K562 (cell line): ENCODE measurements around the gene GUK1. TPM values are rescaled to one million over a fixed set of nuclear protein-coding genes. Genes with fewer than 3 reads are reported as not detected.

Experiments
- ATAC-seq: fragments of 200-7000 bp; cut with Tn5 transposase; 3 replicates; pipeline ENCODE4 v1.9.1; 2020; ENCODE audit warnings: moderate library complexity
- BruUV-seq: library from RNA; stranded (reverse); fragments of 400-500 nt; replicated peaks from 2 replicates; lab custom pipeline; 2021; lab: Mats Ljungman, UMichigan
- CTCF ChIA-PET: fragments of 300-600 bp; formaldehyde crosslinking; extraction: SDS; loops from one replicate; lab custom pipeline; 2021; ENCODE audit warnings: low intra/inter-chr PET ratio; lab: Yijun Ruan, JAX
- POLR2A ChIA-PET: fragments of 300-600, 350-650 bp; sonication (Branson Sonifier 250); formaldehyde crosslinking; extraction: SDS; loops from one replicate; lab custom pipeline; 2021; ENCODE audit warnings: antibody characterized with exemption, inconsistent platforms; lab: Yijun Ruan, JAX
- DNase-seq, 4 experiments: peaks; one replicate each; pipeline versions ENCODE4 v3.0.0 to v3.0.0-alpha.2; 2011 to 2018; ENCODE audit warnings: low spot score in 3 of 4, mixed read lengths in 3 of 4; ENCODE audit errors: extremely low read depth in 1 of 4
- FAIRE-seq: peaks from 2 replicates; lab custom pipeline; 2011; peaks lifted over from hg19 to GRCh38; lab: Jason Lieb, UNC
- H2AFZ ChIP-seq: 2 replicates; pipeline ENCODE4 v1.6.0; 2011; ENCODE audit warnings: low read depth, low read length, control low read depth, inconsistent platforms
- H3K27ac ChIP-seq: fragments of 200-600 bp; 3 replicates; pipeline ENCODE4 v1.8.0; 2011; ENCODE audit warnings: low read depth, mild to moderate bottlenecking, control low read depth, inconsistent platforms, low read length, moderate library complexity, mixed read lengths; ENCODE audit errors: extremely low read depth
- H3K27me3 ChIP-seq, 2 experiments: fragments of 300-600 bp in 1 of 2; 2 replicates in 1 of 2; 3 replicates in 1 of 2; pipeline versions ENCODE4 v1.6.0 to v1.8.0; 2011; ENCODE audit warnings: inconsistent platforms in 2 of 2, low read length in 2 of 2, mild to moderate bottlenecking in 1 of 2, mixed read lengths in 1 of 2, moderate library complexity in 1 of 2; ENCODE audit not compliant: control insufficient read depth in 2 of 2, insufficient read depth in 2 of 2
- H3K36me3 ChIP-seq: fragments of 300-600 bp; 3 replicates; pipeline ENCODE4 v1.8.0; 2011; ENCODE audit warnings: mild to moderate bottlenecking, low read length, inconsistent platforms; ENCODE audit not compliant: control insufficient read depth, insufficient read depth
- H3K4me1 ChIP-seq, 2 experiments: fragments of 200-600 bp in 1 of 2; replicated peaks in 1 of 2; 2 replicates in 1 of 2; 3 replicates in 1 of 2; pipeline versions ENCODE4 v1.5.1 to v1.8.0; 2011; ENCODE audit warnings: inconsistent platforms in 2 of 2, low read length in 2 of 2, mild to moderate bottlenecking in 1 of 2, mixed read lengths in 1 of 2, moderate library complexity in 1 of 2; ENCODE audit not compliant: control insufficient read depth in 2 of 2, insufficient read depth in 2 of 2
- H3K4me2 ChIP-seq: 2 replicates; pipeline ENCODE4 v1.6.1; 2011; ENCODE audit warnings: low read length, control low read depth, inconsistent platforms, mixed read lengths; ENCODE audit not compliant: insufficient read depth
- H3K4me3 ChIP-seq: fragments of 200-600 bp; sonication (generic), shearing (Covaris generic); 2 replicates; pipeline ENCODE4 v1.5.1; 2016; ENCODE audit warnings: control low read depth, inconsistent platforms
- H3K79me2 ChIP-seq: fragments of 200-600 bp; 3 replicates; pipeline ENCODE4 v1.8.0; 2011; ENCODE audit warnings: low read length, inconsistent platforms; ENCODE audit not compliant: control insufficient read depth, insufficient read depth
- H3K9ac ChIP-seq, 2 experiments: 2 replicates each; pipeline versions ENCODE4 v1.6.0 to v1.6.1; 2011; ENCODE audit warnings: low read depth in 2 of 2, low read length in 2 of 2, control low read depth in 1 of 2, inconsistent platforms in 1 of 2, mild to moderate bottlenecking in 1 of 2, mixed read lengths in 1 of 2; ENCODE audit not compliant: insufficient read depth in 1 of 2
- H3K9me1 ChIP-seq: one replicate; pipeline ENCODE4 v1.6.0; 2011; ENCODE audit warnings: inconsistent platforms, mild to moderate bottlenecking, low read length, moderate library complexity; ENCODE audit not compliant: control insufficient read depth, insufficient read depth
- H3K9me3 ChIP-seq: replicated peaks from 2 replicates; pipeline ENCODE4 v1.5.1; 2011; ENCODE audit warnings: low read depth, low read length, inconsistent platforms; ENCODE audit not compliant: control insufficient read depth, insufficient read depth
- H4K20me1 ChIP-seq: replicated peaks from 2 replicates; pipeline ENCODE4 v1.6.1; 2011; ENCODE audit warnings: low read length, inconsistent platforms, mixed read lengths; ENCODE audit not compliant: control insufficient read depth, insufficient read depth
- BCL6 ChIP-seq: fragments of 250-450 bp; sonication (Bioruptor Pico); IDR thresholded peaks from 2 replicates; pipeline ENCODE4 v1.4.0; 2020
- BDP1 ChIP-seq: IDR thresholded peaks from 3 replicates; pipeline ENCODE4 v1.6.1; 2011; ENCODE audit not compliant: insufficient read length, insufficient read depth
- C11orf30 ChIP-seq: fragments of 450-650 bp; IDR thresholded peaks from 2 replicates; pipeline ENCODE4 v1.6.1; 2016; ENCODE audit warnings: low read depth, mild to moderate bottlenecking
- CBFA2T3 ChIP-seq: fragments of 450-650 bp; IDR thresholded peaks from 2 replicates; pipeline ENCODE4 v1.6.1; 2017
- CTCF ChIP-seq, 3 experiments: IDR thresholded peaks in 2 of 3; conservative IDR thresholded peaks in 1 of 3; 2 replicates each; pipeline ENCODE4 v1.5.1; 2011 to 2012; ENCODE audit warnings: low read length in 3 of 3, mild to moderate bottlenecking in 3 of 3, control low read depth in 2 of 3, improper control_type of control experiment in 1 of 3, inconsistent platforms in 1 of 3, low read depth in 1 of 3, mixed read lengths in 1 of 3, moderate library complexity in 1 of 3; ENCODE audit not compliant: insufficient read depth in 2 of 3
- DDX20 ChIP-seq: fragments of 450-650 bp; IDR thresholded peaks from 2 replicates; pipeline ENCODE4 v1.6.1; 2016; ENCODE audit warnings: missing genetic modification characterization, low read depth, mild to moderate bottlenecking, missing compliant biosample characterization, moderate library complexity
- ELK3 ChIP-seq: fragments of 450-650 bp; formaldehyde crosslinking; IDR thresholded peaks from 2 replicates; pipeline ENCODE4 v1.4.0; 2020; ENCODE audit warnings: mild to moderate bottlenecking
- KAT7 ChIP-seq: sonication (generic); formaldehyde crosslinking; IDR thresholded peaks from 2 replicates; pipeline ENCODE4 v1.8.0; 2022; ENCODE audit warnings: missing genetic modification reagents, mild to moderate bottlenecking, borderline replicate concordance
- RCOR1 ChIP-seq, 2 experiments: IDR thresholded peaks; 2 replicates each; pipeline ENCODE4 v1.6.1; 2012; ENCODE audit warnings: low read depth in 2 of 2, low read length in 2 of 2, borderline replicate concordance in 1 of 2, improper control_type of control experiment in 1 of 2
- SIN3B ChIP-seq: fragments of 450-650 bp; IDR thresholded peaks from 2 replicates; pipeline ENCODE4 v1.6.1; 2017; ENCODE audit warnings: low read depth, mild to moderate bottlenecking, moderate library complexity
- SLC30A9 ChIP-seq: fragments of 250-450 bp; sonication (Bioruptor Pico); IDR thresholded peaks from 2 replicates; pipeline ENCODE4 v1.8.0; 2022; ENCODE audit warnings: mild to moderate bottlenecking, moderate library complexity
- TBL1XR1 ChIP-seq, 2 experiments: IDR thresholded peaks; 2 replicates each; pipeline ENCODE4 v1.6.1; 2012; ENCODE audit warnings: improper control_type of control experiment in 2 of 2, low read length in 2 of 2, mild to moderate bottlenecking in 1 of 2
- ZNF41 ChIP-seq: fragments of 250-450 bp; sonication (Bioruptor Pico); conservative IDR thresholded peaks from 2 replicates; pipeline ENCODE4 v1.4.0; 2020; ENCODE audit warnings: mild to moderate bottlenecking
- WGBS: fragments of 100-300 bp; shearing (Covaris generic); methylation state at CpG from one replicate; pipeline ENCODE4 v1.1.6; 2016; ENCODE audit warnings: low coverage, mixed read lengths; ENCODE audit not compliant: insufficient coverage; ENCODE audit errors: missing lambda C conversion rate; 5-methylcytosine and 5-hydroxymethylcytosine counted together
- in situ Hi-C: fragments of 300-500 bp; cut with MboI; formaldehyde crosslinking; loops from 4 replicates; pipeline ENCODE4 v1.15.0; 2018; ENCODE audit warnings: inconsistent platforms, mixed read lengths
- intact Hi-C: fragments of 100-400 bp; cut with micrococcal nuclease; formaldehyde crosslinking; loops from 2 replicates; pipeline ENCODE4 v1.14.2; 2022
- polyA plus RNA-seq, 8 experiments: library from polyadenylated mRNA; depleted of rRNA in 4 of 8; stranded (reverse) in 5 of 8; unstranded in 3 of 8; fragments of >200 nt; fragmentation: Nextera tagmentation in 2 of 8; fragmentation: Illumina TruSeq in 1 of 8; extraction: Ambion mirVana in 2 of 8; extraction: Trizol in 1 of 8; gene quantifications; 2 replicates each; pipeline versions ENCODE4 v1.2.1 to v1.2.3, GENCODE V29; 2011 to 2014; ENCODE audit warnings: inconsistent platforms in 1 of 8, missing spikeins in 1 of 8
- total RNA-seq, 7 experiments: library from RNA; depleted of rRNA in 6 of 7; stranded (reverse); fragments of >200 nt in 6 of 7; fragmentation: Illumina TruSeq in 2 of 7; extraction: Trizol in 2 of 7; gene quantifications; 2 replicates each; pipeline versions ENCODE4 v1.2.1 to v1.2.3, GENCODE V29; 2011 to 2021; ENCODE audit warnings: low replicate concordance in 1 of 7

GUK1 gene
- total and polyA plus RNA-seq, 9 of the 15 experiments (the other 6 are each of a cell fraction or from before 2014, with no cell fraction given) = 7.0 to 331 (median 132) TPM

DNA sequence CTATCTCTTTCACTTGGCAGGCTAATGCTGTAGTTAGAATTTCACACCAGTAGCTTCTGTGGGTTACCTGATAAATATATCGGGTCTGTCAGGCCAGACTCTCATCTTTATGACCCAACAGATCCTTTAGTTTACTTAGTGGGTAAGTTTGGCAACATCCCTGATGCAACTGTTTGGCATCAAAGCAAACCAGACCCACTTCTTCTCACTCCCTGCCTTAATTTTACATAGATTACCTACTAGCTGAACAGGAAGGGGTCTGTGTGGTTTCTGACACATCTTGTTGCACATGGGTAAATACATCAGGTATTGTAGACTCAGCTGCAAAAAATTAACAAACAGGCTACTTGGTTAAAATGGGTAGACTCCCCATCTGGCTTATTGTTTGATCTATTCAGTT is 3.2 kb upstream of the GUK1 start:
- FAIRE-seq (no peak), DNase-seq (no peak), ATAC-seq (no peak)
- POLR2A ChIA-PET = interaction anchor here (0.9 to 1.6 kb wide), 2 partner anchors 12 to 37 kb away, joined by 3 to 4 read pairs; no protein-coding TSS in a partner anchor
- no peaks in the 10 kb centered on the region for H3K9me3 ChIP-seq
- no peak overlapping the region for H3K4me3 ChIP-seq
- no peak overlapping the region for H3K4me2 ChIP-seq
- H3K4me1 ChIP-seq = peaks cover 19 to 33% of the 10 kb centered on the region in 2 experiments; a peak in 4 of 5 replicates
- peaks cover 7% of the 10 kb centered on the region; the same call in 1 of the 3 replicates for H3K36me3 ChIP-seq
- peaks cover 18% of the 10 kb centered on the region for H3K79me2 ChIP-seq
- H2AFZ ChIP-seq = 0 out of 2 replicates have a peak overlapping the region, but pooled peaks have one; percentile 14
- no peak overlapping the region for H3K27ac ChIP-seq
- peak; percentile 28 for TF ChIP-seq CBFA2T3
- no peak for TF ChIP-seq BCL6 (CRISPR knock-in tag)
- H3K27me3 ChIP-seq = no peaks in the 10 kb centered on the region
- H3K9ac ChIP-seq = no peak overlapping the region
- intact Hi-C loops = no loop called here
- H4K20me1 ChIP-seq = peaks cover 14% of the 10 kb centered on the region
- in situ Hi-C loops = loop anchor here (5.0 kb wide), 1 partner anchor 370 kb away; no protein-coding TSS in a partner anchor
- CTCF ChIA-PET = no interaction called here
- no peaks in the 10 kb centered on the region for H3K9me1 ChIP-seq
- WGBS = 8% methylated on average over 1 of the region's 1 CpG
- BruUV-seq = no TSS peak

- BruUV-seq = TSS peak; percentile 90
- peak overlapping the region; percentile 80 for H3K4me2 ChIP-seq
- ATAC-seq = no peak
- H3K4me1 ChIP-seq = peaks cover 42 to 58% of the 10 kb centered on the region in 2 experiments; a peak in 4 of 5 replicates
- no peak for DNase-seq
- H3K9me1 ChIP-seq = peaks cover 12% of the 10 kb centered on the region
- 4% methylated on average over 30 of the region's 30 CpGs for WGBS
- peaks cover 44% of the 10 kb centered on the region for H3K79me2 ChIP-seq
- intact Hi-C loops = no loop called here
- ChIA-PET POLR2A (interaction anchor here (0.9 to 2.7 kb wide), 4 partner anchors 9 to 32 kb away, joined by 3 to 9 read pairs (median 6); no protein-coding TSS in a partner anchor), CTCF (no interaction called here)
- peaks cover 24% of the 10 kb centered on the region; the same call in 2 of the 3 replicates for H3K36me3 ChIP-seq
- H3K9ac ChIP-seq = peak overlapping the region; percentile 91 to 93
- no peaks in the 10 kb centered on the region for H3K27me3 ChIP-seq
- H3K9me3 ChIP-seq = no peaks in the 10 kb centered on the region
- FAIRE-seq = no peak
- peak overlapping the region; percentile 92 for H3K4me3 ChIP-seq
- H4K20me1 ChIP-seq = peaks cover 38% of the 10 kb centered on the region
- H2AFZ ChIP-seq = peak overlapping the region; percentile 90
- in situ Hi-C loops = loop anchor here (5.0 kb wide), 1 partner anchor 368 kb away; no protein-coding TSS in a partner anchor
- H3K27ac ChIP-seq = peak overlapping the region; percentile 91
- no peak for TF ChIP-seq TBL1XR1 (IDR thresholded peaks at IDR 0.05; ENCODE audit: low read length in 2 of 2)
- TF ChIP-seq DDX20 (tag) = no peak
- no peak; a peak in 1 of 4 replicates for TF ChIP-seq RCOR1 (IDR thresholded peaks at IDR 0.05; ENCODE audit: borderline replicate concordance in 1 of 2, low read depth in 2 of 2, low read length in 2 of 2)
- TF ChIP-seq SLC30A9 = no peak
- peak; percentile 55; the same call in 1 of the 2 replicates for TF ChIP-seq ELK3 (CRISPR knock-in tag)
- no peak for TF ChIP-seq BDP1
- TF ChIP-seq KAT7 (CRISPR knock-in tag) = no peak
- TF ChIP-seq SIN3B = no peak
- no peak for TF ChIP-seq CTCF (IDR thresholded peaks at IDR 0.05 in 2 of 3, conservative IDR thresholded peaks at IDR 0.05 in 1 of 3; ENCODE audit: insufficient read depth in 2 of 3, low read depth in 1 of 3, low read length in 3 of 3)
- TF ChIP-seq C11orf30 = no peak
- TF ChIP-seq ZNF41 (CRISPR knock-in tag) = peak; percentile 56; the same call in 1 of the 2 replicates
Measured at GRCh38 chr1:228139406-228139930, 611 bp upstream of the GUK1 start.
